CD4-positive, alpha-beta T cell treated with Interleukin-4 for 1 hour (primary cell): Measurements from ENCODE around the gene IL12RB1.
A peak's percentile ranks its signal among the peaks of the same experiment; 100 is the strongest.

ENCODE experiments used
- DNase-seq, 2 donors: peaks; one replicate each; pipeline ENCODE4 v3.0.0-alpha.2; 2020 to 2022

IL12RB1 gene

DNA sequence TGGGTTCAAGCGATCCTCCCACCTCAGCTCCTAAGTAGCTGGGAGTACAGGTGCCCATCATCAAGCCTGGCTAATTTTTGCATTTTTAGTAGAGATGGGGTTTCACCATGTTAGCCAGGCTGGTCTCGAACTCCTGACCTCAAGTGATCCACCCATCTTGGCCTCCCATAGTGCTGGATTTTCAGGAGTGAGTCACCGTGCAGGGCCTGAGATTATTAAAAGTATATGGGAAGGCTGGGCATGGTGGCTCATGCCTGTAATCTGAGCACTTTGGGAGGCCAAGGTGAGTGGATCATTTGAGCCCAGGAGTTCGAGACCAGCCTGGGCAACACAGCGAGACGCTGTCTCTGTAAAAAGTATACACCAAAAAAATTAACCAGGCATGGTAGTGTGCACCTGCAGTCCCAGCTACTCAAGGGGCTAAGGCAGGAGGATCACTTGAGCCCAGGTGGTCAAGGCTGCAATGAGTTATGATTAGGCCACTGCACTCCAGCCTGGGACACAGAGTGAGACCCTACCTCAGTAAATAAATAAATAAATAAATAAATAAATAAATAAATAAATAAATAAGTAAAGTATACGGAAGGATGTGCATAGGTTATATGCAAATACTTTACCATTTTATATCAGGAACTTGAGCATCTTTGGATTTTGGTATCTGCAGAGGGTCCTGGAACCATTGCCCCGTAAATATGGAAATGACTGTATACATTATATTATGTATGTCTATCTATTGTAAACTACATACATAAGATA is 854 bp downstream of the IL12RB1 start:
- no peak for DNase-seq

DNA sequence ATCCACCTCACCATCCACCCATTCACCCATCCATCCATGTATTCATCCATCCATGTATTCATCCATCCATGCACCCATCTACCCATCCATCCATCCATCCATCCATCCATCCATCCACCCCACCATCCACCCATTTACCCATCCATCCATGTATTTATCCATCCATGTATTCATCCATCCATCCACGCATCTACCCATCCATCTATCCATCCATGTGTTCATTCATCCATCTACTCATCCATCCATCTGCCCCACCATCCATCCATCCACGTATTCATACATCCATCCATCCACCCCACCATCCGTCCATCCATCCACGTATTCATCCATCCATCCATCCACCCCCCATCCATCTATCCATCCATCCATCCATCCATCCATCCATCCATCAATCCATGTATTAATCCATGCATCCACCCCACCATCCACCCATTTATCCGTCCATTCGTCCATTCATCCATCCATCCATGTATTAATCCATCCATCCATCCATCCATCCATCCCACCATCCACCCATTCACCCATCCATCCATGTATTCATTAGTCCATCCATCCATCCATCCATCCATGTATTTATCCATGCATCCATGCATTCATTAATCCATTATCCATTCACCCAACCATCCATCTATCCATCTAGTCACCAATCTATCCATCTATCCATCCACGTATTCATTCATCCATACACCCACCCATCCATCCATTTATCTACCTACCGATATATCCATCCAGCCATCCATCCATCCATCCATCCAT is 2.6 kb downstream of the IL12RB1 start:
- DNase-seq: no peak

DNA sequence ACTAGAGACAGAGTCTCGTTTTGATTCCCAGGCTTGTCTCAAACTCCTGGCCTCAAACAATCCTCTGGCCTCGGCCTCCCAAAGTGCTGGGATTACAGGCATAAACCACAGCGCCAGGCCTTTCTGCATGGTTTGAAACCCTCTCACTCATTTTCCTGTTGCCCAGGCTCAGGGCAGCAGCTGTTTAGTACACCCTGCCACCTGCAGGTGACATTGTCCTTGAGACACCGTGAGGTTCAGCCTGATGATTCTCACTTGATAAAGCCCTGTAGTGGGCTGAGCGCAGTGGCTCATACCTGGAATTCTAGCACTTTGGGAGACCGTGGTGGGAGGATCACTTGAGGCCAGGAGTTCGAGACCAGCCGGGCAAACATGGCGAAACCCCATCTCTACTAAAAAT is 12.5 kb downstream of the IL12RB1 start:
- no peak for DNase-seq

DNA sequence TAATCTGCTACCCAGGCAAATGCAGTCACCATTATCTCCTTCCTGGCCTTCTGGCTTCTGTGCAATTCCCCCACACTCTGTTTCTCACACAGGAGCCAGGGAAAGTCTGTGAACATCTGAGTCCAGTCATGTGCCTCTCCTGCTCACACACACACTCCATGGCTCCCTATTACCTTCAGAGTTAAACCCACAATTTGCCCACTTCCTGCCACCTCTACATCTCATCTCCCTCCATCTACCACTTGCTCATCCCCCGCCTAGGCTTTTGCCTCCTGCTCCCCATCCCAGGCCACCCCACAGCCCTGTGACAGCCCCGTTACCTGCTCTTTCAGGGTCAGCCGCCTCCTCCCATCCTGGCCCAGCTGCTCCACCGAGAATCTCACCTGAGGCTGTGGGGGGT is 13.5 kb downstream of the IL12RB1 start:
- DNase-seq: peak in 1 of 2 donors; percentile 22

DNA sequence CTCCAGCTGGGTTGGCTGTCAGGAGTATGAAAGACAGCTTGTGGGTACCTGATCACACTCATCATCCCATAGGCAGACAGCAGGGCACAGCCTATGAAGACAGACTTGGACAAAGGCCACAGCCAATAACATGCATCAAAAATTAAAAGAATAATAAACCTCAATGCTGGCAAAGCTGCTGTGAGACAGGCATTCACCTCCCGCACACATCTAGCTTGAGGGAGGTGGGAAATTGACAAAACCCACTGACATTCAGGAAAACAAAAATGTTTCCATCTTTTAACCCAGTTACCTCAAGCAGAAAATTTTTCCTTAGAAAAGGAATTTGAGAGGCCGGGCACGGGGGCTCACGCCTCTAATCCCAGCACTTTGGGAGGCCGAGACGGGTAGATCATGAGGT is 14.4 kb downstream of the IL12RB1 start:
- no peak for DNase-seq

DNA sequence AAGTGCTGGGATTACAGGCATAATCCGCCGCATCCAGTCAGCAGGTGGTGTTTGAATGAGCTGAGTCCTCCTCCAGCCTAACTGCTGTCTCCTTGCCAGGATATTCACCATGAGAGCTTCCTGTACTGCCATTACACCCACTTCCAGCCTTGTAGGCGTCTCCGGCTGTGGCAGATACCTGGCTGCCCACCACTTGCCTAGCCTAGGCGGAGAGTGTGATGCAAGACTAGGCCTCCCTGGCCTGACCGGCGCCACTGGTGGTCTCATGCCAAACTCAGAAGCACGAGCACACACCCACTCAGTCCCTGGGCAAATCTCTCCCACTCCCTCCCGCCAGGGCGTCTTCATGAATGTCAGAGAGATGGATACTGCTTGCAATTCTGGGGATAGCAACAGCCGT is 16.6 kb downstream of the IL12RB1 start:
- DNase-seq: no peak

DNA sequence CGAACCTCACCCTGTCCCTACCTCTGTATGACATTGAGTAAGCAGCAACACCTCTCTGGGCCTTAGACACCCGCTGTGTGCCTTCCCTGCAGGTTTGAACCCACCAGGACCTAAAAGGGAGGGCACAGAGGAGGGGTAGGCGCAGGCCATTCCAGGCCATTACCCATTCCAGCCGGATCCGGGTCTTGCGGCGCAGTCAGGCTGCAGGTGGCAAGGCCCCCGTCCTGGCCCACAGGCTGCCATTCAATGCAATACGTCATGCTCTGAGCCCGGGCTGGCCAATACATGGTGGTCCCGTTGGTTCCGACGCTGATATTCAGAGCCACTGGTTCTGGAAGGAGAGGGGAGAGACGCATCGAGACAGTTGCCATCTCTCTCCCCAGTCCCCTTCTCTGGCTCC is 17.4 kb downstream of the IL12RB1 start:
- no peak for DNase-seq

DNA sequence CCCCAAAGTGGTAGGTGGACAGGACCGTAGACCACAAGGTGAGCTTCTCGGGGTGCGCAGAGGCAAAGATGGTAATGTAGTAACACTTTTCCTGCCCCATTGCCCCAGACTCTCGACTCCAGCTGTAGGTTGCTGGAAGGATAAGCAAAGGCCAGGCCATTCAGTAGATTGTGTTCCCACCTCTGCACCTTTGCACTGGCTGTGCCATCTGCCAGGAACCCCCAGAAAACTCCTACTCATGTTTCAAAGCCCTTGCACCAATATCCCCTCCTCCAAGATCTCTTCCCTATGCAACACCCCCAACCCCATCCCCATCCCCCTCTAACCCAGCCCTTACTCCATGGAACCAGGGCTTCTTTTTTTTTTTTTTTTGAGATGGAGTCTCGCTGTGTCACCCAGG is 18.3 kb downstream of the IL12RB1 start:
- DNase-seq: no peak

DNA sequence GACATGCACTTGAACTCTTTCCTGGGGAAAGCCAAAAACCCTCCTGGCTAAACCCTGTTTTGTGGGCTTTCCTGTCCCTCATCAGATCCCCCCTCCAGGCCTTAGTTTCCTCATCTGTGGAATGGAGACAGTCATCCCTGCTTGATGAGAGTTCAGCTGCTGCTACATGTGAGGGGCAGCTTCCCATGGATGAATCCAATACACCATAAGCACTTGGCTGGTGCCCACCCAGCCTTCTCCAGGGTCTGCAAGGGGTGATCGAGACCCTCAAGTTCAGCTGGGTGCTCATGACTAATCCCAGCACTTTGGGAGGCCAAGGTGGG is 21.6 kb downstream of the IL12RB1 start:
- DNase-seq: no peak

DNA sequence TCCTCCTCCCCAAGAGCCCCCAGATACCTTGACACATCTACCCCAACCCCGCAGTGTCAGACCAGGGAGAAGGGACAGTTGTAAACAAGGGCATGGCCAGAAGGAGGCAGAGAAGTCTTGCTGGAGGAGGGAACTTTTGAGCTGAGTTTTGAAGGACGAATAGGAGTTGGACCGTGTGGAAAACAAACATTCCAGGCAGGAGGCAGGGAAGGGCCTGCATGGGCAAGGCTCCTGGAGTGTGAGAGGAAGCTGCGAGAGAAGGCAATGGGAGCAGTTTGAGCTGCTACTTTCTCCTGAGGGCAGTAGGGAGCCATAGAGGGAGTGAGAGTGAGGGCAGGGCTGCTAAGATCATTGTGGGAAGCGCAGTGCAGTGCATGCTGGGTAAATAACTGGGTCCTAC is 23.3 kb downstream of the IL12RB1 start:
- DNase-seq: no peak

DNA sequence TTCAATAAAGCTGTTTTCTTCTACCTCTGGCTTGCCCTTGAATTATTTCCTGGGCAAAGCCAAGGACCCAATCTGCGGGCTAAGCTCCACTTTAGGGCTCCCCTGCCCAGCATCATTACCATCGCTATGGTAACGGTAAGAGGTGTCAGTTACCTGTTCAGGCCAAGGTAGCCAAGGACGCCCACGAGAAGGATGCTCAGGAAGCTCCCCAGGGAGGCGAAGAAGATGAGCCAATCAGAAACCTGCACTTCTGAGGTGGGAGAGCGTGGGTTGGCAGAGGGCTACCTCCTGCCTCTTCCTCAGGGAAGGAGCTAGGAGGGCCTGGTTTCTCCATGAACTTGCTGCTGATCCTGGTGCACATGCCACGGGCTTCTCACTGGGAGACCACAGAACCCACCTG is 24.7 kb downstream of the IL12RB1 start:
- DNase-seq: no peak

DNA sequence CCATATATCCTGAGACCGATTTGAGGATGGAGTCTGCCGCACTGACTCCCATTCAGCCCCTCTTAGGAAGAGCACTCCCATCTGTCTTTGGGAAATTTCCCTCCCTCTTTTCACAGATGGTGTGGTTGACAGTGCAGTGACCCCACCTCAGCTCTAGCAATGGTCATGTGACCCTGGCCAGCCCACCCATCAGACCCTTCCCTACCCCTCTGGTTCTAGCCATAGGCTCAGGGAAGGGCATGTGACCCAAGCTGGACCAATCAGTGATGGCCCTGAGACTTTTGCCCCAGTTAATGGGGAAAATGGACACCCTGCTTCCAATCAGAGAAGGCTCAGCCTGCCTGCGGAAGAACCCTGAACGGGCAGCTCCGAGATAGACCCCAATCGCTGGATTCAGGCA is 26.3 kb downstream of the IL12RB1 start:
- no peak for DNase-seq

DNA sequence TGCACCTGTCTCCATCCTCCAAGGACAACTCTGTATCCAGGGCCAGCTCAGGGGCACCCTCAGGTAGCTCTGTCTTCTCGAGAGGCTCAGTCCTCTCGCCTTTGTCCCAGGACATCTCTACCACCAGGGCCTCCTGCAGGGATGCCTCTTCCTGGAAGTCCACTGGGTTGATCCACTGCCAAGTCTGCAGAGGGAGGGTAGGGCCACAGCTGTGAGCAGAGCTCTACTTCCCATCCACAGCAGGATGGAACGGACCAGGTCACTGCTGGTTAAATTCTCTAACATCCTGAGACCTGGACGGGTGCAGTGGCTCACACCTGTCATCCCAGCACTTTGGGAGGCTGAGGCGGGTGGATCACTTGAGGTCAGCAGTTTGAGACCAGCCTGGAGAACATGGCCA is 26.8 kb downstream of the IL12RB1 start:
- DNase-seq: no peak

DNA sequence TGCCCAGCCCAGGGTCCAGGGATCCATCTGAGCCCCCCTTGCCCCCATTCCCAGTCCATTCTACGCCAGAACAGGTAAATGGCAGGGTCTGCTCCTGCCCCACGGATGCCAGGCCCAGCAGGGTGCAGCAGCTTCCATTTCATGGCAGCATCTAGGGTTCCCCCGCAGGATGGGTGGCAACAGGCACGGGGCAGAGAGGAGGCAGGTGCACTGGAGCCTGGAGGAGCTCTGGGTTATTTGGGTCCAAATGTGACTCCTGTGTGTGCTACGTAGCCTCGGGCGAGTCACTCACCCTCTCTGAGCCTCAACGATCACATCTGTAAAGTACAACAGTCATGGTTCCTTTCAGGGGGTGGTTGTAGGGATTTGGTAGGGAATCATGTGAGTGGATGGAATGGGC is 27.4 kb downstream of the IL12RB1 start:
- no peak for DNase-seq

DNA sequence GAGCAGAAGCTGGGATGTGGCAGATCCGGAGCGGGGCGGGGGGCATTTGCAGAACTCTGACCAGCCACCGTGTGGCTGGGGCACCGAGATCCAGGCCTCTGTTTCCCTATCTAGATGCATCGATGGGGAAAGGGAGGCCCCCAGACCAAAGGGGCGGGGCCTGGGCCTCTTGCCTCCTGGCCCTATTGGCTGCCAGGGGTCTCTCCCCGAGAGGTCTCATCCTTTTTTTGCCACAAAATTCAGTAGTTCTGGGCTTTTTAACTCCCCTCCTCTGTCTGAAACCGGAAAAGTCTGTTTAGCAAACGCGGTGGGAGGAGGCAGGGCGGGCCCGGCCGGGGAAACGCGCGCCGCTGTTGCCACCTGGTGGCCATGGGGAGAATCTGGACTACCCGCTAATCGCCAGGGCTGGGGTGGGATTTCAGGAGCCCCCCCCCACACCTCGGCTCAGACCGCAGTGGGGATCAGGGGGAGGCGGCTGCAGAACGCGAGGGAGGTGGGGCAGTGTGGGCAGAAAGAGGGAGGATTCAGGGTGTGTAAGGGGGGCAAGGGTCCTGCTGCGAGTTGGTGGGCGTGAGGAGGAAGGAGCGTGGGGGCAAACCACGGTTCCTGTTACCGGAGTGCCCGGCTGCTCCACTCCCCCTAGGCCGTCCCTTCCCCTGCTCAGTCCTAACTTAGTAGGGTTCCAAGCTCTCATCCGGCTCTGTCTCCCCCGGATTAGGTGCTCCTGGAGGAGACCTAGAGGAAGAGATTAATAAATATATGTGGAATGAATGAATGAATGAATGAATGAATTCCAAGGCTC is 28.3 kb downstream of the IL12RB1 start:
- peak; percentile 84 to 85 for DNase-seq

DNA sequence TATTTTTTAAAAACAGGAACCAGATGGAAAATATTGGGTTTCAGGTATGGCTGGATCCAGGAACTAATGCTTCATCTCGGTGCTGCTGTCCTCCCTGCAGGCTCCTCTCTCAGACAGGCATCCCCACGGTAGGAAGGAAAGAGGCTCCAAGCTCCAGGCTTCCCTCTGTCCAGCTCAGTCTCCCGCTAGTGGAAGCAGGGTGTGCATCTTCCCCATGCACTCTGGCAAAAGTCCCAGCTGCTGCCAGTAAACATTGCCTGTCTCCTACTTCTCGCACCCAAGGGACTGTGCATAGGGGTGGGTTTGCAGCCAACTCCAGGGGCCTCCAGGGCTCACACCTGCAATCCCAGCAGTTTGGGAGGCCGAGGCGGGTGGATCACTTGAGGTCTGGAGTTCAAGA is 29.2 kb downstream of the IL12RB1 start:
- no peak for DNase-seq

DNA sequence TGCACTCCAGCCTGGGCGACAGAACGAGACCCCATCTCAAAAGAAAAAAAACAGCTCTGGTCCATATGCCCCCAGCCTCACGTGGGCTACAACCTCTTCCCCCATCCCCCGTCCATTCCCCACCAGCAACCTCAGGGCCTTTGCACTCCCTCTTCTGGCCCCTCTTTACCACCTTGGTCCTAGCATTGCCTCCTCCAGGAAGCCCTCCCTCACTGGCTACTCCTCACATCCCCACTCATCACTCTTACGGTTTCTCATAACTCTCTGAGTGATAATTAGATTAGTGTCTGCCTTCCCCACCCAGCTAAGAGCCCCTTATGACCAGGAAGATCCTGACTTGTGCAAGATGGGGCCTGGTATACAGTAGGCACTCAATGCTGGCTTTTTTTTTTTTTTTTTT is 30.8 kb downstream of the IL12RB1 start:
- DNase-seq: no peak

DNA sequence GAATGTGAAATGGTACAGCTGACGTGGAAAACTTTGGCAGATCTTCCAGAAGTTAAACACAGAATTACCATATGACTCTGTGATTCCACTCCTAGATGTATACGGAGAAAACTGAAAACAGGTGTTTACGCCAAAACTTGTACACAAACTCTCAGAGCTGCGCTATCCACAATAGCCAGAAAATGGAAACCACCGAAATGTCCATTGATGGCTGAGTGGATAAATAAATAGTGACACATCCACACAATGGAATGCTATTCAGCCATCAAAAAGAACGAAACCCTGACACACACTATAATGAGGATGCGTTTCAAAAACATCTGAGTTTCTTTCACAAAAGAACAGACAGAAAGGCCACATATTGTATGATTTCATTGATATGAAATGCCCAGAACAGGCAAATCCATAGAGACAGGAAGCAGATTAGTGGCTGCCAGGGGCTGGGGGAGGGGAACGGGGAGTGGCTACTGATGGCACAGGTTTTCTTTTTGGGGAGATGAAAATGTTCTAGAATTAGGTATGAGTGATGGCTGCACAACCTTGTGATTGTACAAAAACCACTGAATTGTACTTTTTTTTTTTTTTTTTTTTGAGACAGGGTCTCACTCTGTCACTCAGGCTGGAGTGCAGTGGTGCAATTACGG is 33.0 kb downstream of the IL12RB1 start:
- no peak for DNase-seq

DNA sequence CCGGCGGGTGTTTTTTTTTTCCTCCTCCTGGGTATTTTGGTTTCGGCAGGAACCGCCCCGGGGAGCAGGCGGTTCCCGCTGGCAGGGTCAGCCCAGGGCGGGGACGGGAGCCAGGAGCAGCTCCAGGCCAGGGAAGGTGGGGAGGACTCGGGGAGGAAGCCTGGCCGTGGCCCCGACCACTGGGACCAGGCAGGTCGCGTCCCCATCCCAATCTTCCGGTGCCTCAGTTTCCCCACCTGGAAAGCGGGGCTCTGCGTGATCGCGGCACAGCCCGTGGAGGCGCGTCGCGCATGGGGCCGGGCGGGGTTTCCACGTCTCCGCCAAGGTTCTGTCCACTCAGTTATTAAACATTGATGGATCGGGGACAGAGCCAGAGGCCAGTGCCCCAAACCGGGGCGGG is 34.8 kb downstream of the IL12RB1 start:
- DNase-seq: no peak

DNA sequence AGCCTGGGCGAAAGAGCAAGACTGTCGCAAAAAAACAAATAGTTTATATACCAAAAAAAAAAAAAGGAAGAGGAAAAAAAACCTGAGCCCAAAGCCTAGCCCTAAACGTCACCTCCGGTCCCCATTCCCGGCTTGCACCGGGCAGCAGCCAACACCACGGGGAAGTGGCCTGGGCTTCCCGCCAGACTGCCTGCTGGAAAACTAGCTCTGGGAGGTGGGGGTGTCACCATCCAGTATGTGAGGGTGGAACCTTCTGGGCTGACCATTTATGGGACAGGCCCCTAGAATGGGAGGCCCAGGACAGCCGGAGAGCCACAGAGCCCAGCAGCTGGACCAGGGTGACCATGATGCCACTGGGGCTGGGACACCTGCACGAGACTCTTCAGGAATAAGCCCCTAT is 37.3 kb downstream of the IL12RB1 start:
- DNase-seq: no peak

DNA sequence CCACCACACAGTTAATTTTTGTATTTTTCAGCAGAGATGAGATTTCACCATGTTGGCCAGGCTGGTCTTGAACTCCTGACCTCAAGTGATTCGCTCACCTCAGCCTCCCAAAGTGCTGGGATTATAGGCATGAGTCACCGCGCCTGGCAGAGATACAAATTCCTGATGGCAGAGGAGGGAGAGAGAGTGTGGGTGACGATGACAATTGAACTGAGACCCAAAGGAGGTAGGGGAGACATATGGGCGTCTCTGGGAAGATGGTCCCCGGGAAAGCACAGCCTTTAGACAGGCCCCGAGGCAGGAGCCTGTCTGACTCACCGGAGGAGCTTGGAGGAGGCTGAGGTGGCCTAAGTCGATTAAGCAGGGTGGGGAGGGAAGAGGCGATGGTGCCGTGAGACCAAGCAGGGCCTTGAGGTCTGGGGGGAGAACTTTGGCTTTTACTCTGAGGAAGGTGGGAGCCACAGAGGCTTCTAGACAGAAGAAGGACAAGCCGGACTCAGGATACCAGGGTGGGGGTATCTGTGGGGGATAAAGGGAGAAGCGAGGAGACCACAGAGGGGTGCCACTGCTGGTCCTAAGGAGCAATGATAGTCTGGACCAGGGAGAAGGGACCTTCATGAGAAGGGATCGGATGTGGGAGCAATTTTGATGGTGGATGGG is 40.5 kb downstream of the IL12RB1 start:
- no peak for DNase-seq

DNA sequence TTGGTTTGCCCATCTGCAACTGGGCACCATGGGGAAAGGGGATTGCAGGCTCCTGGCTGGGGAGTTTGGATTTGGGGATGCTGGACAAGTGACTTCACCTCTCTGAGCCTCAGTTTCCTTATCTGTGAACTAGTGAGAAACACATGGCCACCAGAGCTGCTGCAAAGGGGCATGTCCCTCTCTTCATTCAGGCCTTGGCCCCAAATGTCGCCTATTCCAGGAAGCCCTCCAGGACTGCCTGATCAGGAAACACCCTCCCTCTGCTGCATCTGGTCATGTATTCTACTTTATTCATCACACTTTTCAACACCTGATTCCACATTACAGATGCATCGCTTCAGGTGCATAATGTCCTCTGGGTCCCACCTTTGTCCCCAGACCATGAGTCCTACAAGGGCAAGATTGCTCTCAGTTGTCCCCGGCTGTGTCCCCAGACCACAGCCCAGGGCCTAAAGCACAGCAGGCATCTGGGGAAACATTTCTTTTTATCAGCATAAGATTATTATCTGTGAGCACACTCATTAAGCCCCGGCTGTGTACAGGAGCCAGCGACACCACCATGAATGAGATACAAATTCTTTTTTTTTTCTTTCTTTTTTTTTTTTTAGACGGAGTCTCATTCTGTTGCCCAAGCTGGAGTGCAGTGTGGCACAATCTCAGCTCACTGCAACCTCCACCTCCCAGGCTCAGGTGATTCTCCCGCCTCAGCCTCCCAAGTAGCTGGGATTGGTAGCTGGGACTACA is 41.3 kb downstream of the IL12RB1 start:
- no peak for DNase-seq
